ENCODE results near the gene ZNF618. TPM values are rescaled to one million over a fixed set of nuclear protein-coding genes. Genes with fewer than 3 reads are reported as not detected.
A peak's percentile ranks its signal among the peaks of the same experiment; 100 is the strongest.

ZNF618 gene
- total RNA-seq, 1 donor from 2014 or later = 51.5 TPM

DNA sequence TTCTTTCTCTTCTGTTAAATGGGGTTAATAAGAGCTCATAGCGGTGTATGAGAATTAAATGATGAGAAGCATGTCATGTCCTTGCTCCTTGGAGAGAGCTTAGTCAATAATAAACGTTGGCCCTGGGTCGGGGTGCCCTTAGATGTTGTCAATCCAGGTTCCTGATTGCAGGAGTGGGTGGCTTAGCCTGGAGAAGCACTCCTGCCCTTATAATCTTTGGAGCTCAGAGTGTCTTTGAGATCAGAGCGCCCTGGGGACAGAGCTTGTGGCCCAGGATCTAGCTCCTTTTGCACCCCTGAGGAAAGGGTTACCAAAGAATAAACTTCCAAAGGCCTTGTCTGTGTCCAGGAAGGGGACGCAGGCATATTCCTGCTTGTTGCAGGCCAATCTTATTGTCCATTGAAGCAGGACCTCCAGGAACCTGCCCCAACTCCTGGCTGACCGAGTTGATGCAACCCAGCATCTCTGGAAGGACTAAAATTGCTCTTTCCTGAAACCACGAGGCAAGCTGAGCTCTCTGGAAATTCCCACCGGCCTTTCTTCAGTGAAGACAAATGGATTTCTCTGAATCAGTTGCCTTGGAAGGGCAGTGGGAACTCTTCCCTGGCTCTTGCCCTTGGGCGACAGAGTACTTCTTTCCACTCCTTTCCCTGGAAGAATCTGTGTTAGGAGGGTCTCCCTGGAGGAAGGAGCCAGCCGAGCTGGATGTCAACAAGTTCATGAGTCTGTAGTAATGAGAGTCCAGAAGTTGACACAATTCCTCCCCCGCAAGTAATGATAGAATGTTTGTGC lies 208.4 kb downstream of the ZNF618 start:
- H3K9me3 Mint-ChIP-seq = no peaks in the 10 kb centered on the region
- peaks cover 9% of the 10 kb centered on the region for H3K4me1 Mint-ChIP-seq (ENCODE audit: unreplicated experiment)
- no peaks in the 10 kb centered on the region for H3K36me3 Mint-ChIP-seq
- DNase-seq (ENCODE audit: extremely low spot score, unreplicated experiment) = peak; percentile 45
- H3K27me3 Mint-ChIP-seq = peaks cover 11% of the 10 kb centered on the region
- TF ChIP-seq CTCF (conservative IDR thresholded peaks at IDR 0.05) = no peak
- H3K27ac Mint-ChIP-seq = no peak overlapping the region
- H3K4me3 Mint-ChIP-seq = no peak overlapping the region

- no peaks in the 10 kb centered on the region for H3K36me3 Mint-ChIP-seq
- H3K9me3 Mint-ChIP-seq = no peaks in the 10 kb centered on the region
Observed at GRCh38 chr9:114085387-114085789, 209.3 kb downstream of the ZNF618 start.

GRCh38 chr9:114086009-114086408 lies 209.9 kb downstream of the ZNF618 start:
- TF ChIP-seq CTCF (conservative IDR thresholded peaks at IDR 0.05) = no peak
- no peak overlapping the region for H3K27ac Mint-ChIP-seq

More at GRCh38 chr9:114085387-114085789, 209.3 kb downstream of the ZNF618 start:
- H3K27ac Mint-ChIP-seq = no peak overlapping the region
- no peak overlapping the region for H3K4me3 Mint-ChIP-seq
- H3K27me3 Mint-ChIP-seq = peaks cover 13% of the 10 kb centered on the region
- H3K4me1 Mint-ChIP-seq (ENCODE audit: unreplicated experiment) = peaks cover 9% of the 10 kb centered on the region
- no peak for TF ChIP-seq CTCF (conservative IDR thresholded peaks at IDR 0.05)
- DNase-seq (ENCODE audit: extremely low spot score, unreplicated experiment) = peak; percentile 52

DNA sequence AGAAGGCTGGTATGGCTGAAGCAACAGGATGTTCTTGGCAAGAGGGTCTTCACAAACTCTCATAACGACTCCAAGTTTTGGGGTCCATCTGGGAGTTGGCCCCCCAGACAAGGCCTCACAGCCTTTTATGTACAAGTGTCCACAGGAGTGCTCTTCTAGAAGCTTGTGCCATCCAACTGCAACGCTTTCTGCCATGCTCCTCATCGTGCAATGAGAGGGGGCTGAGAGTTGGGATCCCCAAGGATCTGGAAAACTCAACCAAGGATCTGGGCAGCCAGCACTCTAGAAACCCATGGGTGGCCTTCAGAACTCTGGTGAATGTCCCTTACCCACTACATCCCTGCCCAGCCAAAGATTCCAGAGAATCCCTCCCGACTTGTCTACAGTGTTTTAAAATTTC lies 210.5 kb downstream of the ZNF618 start:
- Mint-ChIP-seq H3K9me3 (no peaks in the 10 kb centered on the region), H3K27ac (no peak overlapping the region), H3K27me3 (peaks cover 14% of the 10 kb centered on the region), H3K4me3 (no peak overlapping the region), H3K4me1 (ENCODE audit: unreplicated experiment) (peaks cover 9% of the 10 kb centered on the region), H3K36me3 (no peaks in the 10 kb centered on the region)
- no peak for DNase-seq (ENCODE audit: extremely low spot score, unreplicated experiment)
- TF ChIP-seq CTCF (conservative IDR thresholded peaks at IDR 0.05) = no peak

More at GRCh38 chr9:114086009-114086408, 209.9 kb downstream of the ZNF618 start:
- H3K9me3 Mint-ChIP-seq = no peaks in the 10 kb centered on the region
- H3K27me3 Mint-ChIP-seq = peaks cover 14% of the 10 kb centered on the region
- peak; percentile 45 for DNase-seq (ENCODE audit: extremely low spot score, unreplicated experiment)
- H3K4me3 Mint-ChIP-seq = no peak overlapping the region
- peaks cover 9% of the 10 kb centered on the region for H3K4me1 Mint-ChIP-seq (ENCODE audit: unreplicated experiment)
- H3K36me3 Mint-ChIP-seq = no peaks in the 10 kb centered on the region

- H3K36me3 Mint-ChIP-seq = no peaks in the 10 kb centered on the region
- no peaks in the 10 kb centered on the region for H3K9me3 Mint-ChIP-seq
- no peak overlapping the region for H3K4me3 Mint-ChIP-seq
- no peak for TF ChIP-seq CTCF (conservative IDR thresholded peaks at IDR 0.05)
- H3K27me3 Mint-ChIP-seq = peaks cover 9% of the 10 kb centered on the region
- peaks cover 5% of the 10 kb centered on the region for H3K4me1 Mint-ChIP-seq (ENCODE audit: unreplicated experiment)
- no peak overlapping the region for H3K27ac Mint-ChIP-seq
- peak; percentile 62 for DNase-seq (ENCODE audit: extremely low spot score, unreplicated experiment)
Observed at GRCh38 chr9:114087721-114088120, 211.6 kb downstream of the ZNF618 start.

Data from type B pancreatic cell (in vitro differentiated cells).